DOHH2 (cell line): Measurements from ENCODE around the gene BORCS8.
A peak's percentile ranks its signal among the peaks of the same experiment; 100 is the strongest.

ENCODE experiments used
- CTCF ChIP-seq: fragments of 200-600 bp; sonication (generic); IDR thresholded peaks from one replicate; pipeline ENCODE4 v1.5.1; 2014; ENCODE audit warnings: antibody characterized with exemption, mild to moderate bottlenecking, low read depth, low read length; ENCODE audit not compliant: poor library complexity, severe bottlenecking
- EZH2phosphoT487 ChIP-seq: fragments of 200-600 bp; sonication (generic); IDR thresholded peaks from 2 replicates; pipeline ENCODE4 v1.6.1; 2017; ENCODE audit warnings: borderline replicate concordance, mild to moderate bottlenecking, antibody characterized with exemption, low read length, moderate library complexity, mixed read lengths

- TF ChIP-seq CTCF: peak; percentile 89
- no peak for TF ChIP-seq EZH2phosphoT487
Measured at GRCh38 chr19:19224852-19225494, 33.0 kb upstream of the BORCS8 start.
